Measurements from ENCODE around the gene USP31.
"Not testable (repeated sequence)": the region's sequence is repeated elsewhere in the genome, so short reads cannot be mapped to it uniquely, and the experiment has no call there.

The USP31 gene

DNA sequence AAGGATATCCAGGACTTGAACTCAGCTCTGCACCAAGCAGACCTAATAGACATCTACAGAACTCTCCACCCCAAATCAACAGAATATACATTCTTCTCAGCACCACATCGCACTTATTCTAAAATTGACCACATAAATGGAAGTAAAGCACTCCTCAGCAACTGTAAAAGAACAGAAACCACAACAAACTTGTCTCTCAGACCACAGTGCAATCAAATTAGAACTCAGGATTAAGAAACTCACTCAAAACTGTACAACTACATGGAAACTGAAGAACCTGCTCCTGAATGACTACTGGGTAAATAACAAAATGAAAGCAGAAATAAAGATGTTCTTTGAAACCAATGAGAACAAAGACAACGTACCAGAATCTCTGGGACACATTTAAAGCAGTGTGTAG lies 52.8 kb downstream of the USP31 start:
- not testable (repeated sequence) for ATAC-seq, H3K27me3 Mint-ChIP-seq, H3K9me3 Mint-ChIP-seq
- Mint-ChIP-seq H3K4me3 (peak overlapping the region; percentile 75 to 84), H3K4me1 (peaks cover 32% of the 10 kb centered on the region), H3K27ac (peak overlapping the region; percentile 12 to 97)
- DNase-seq = peak in 1 of 2 donors; percentile 8

DNA sequence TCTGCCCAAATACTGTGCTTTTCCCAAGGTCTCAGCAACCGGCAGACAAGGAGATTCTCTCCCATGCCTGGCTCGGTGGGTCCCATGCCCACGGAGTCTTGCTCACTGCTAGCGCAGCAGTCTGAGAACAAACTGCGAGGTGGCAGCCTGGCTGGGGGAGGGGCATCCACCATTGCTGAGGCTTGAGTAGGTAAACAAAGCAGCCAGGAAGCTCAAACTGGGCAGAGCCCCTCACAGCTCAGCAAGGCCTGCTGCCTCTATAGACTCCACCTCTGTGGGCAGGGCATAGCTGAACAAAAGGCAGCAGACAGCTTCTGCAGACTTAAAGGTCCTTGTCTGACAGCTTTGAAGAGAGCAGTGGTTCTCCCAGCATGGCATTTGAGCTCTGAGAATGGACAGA lies 55.1 kb downstream of the USP31 start:
- not testable (repeated sequence) for H3K27ac Mint-ChIP-seq, H3K27me3 Mint-ChIP-seq, H3K4me3 Mint-ChIP-seq, H3K9me3 Mint-ChIP-seq, ATAC-seq, DNase-seq
- peaks cover 32% of the 10 kb centered on the region for H3K4me1 Mint-ChIP-seq

- no peak overlapping the region for H3K4me3 Mint-ChIP-seq
- peaks cover 32% of the 10 kb centered on the region for H3K4me1 Mint-ChIP-seq
- DNase-seq (no peak), ATAC-seq (no peak)
- no peaks in the 10 kb centered on the region for H3K9me3 Mint-ChIP-seq
- H3K27ac Mint-ChIP-seq = no peak overlapping the region
- no peaks in the 10 kb centered on the region for H3K27me3 Mint-ChIP-seq
Observed at GRCh38 chr16:23092801-23093117, 56.5 kb downstream of the USP31 start.

- Mint-ChIP-seq H3K4me1 (peaks cover 30% of the 10 kb centered on the region), H3K27ac (no peak overlapping the region), H3K9me3 (no peaks in the 10 kb centered on the region), H3K4me3 (no peak overlapping the region), H3K27me3 (no peaks in the 10 kb centered on the region)
- ATAC-seq (no peak), DNase-seq (no peak)
Observed at GRCh38 chr16:23092072-23092800, 57.0 kb downstream of the USP31 start.

GRCh38 chr16:23089111-23089510 lies 60.1 kb downstream of the USP31 start:
- ATAC-seq (no peak), DNase-seq (no peak)
- no peaks in the 10 kb centered on the region for H3K27me3 Mint-ChIP-seq
- no peak overlapping the region for H3K4me3 Mint-ChIP-seq
- H3K9me3 Mint-ChIP-seq = no peaks in the 10 kb centered on the region
- no peaks in the 10 kb centered on the region for H3K4me1 Mint-ChIP-seq
- peak overlapping the region in 1 of 2 donors; percentile 17 for H3K27ac Mint-ChIP-seq

DNA sequence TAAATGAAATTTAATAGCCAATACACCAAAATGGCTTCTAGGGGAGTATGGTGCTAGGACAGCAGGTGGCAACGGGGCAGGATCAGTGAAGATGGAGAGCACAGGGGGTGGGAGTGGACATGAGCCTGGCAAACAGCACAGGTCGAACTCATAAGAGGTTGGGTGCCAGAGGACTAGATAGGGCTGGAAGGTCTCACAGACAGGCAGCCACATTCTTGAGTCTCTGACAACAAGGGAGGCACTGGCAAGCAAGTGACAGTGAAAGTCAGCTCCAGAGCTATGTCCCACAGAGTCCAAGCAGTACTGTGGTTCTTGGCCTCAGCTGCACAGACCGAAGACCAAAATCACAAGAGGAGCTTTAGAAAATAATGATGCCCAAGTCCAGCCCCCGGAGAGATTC lies 61.2 kb downstream of the USP31 start:
- H3K9me3 Mint-ChIP-seq = no peaks in the 10 kb centered on the region
- DNase-seq (no peak), ATAC-seq (no peak)
- H3K27ac Mint-ChIP-seq = no peak overlapping the region
- no peak overlapping the region for H3K4me3 Mint-ChIP-seq
- no peaks in the 10 kb centered on the region for H3K4me1 Mint-ChIP-seq
- H3K27me3 Mint-ChIP-seq = no peaks in the 10 kb centered on the region

DNA sequence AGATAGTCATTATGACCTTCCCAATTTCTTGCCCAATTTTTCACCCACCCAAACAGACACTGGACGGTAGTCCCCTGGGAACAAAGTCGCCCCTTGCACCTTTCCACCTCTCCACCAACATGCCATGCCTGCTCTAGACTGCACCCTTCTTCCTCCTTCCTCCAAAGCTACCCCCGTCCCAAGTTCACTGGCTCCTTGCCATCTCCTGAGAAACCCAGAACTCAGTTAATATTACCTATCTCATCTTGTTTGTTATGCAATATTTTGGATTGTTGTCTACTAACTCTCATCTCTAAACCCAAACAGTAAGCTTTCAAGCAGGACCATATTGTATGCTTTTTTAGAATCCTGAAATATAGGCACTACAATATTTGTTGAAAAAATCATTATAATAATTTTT lies 63.3 kb downstream of the USP31 start:
- Mint-ChIP-seq H3K27ac (no peak overlapping the region), H3K4me1 (peaks cover 10% of the 10 kb centered on the region), H3K27me3 (no peaks in the 10 kb centered on the region), H3K9me3 (no peaks in the 10 kb centered on the region), H3K4me3 (no peak overlapping the region)
- DNase-seq = no peak
- no peak for ATAC-seq

DNA sequence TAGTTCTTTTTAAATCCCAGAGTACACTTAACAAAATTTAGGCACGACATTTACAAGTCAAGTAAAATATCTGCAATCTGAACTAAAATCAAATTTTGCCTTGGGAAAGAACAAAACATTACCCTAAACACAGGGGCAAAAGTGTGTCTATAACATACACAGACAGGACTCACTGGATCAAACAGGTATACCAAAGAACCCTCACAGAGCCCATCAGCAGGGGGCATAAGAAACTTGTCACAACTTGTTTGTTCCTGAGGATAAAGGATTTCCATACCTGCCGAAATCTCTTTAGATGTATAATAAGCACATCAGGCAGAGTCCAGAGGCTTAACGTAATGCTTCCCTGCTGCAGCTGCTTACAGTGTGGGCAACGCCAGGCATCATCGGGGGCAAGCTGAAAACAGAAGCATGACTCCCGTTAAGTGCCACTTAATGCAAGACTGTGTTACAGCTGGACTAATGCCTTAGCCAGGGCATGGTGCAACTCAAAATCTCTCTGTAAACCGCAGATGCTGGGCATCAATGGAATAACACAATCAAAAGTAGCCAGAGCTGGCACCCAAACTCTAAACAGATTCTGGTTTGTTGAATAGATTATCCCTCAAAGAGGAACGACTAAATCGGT lies 67.0 kb downstream of the USP31 start:
- Mint-ChIP-seq H3K27me3 (no peaks in the 10 kb centered on the region), H3K27ac (no peak overlapping the region), H3K9me3 (no peaks in the 10 kb centered on the region), H3K4me3 (no peak overlapping the region), H3K4me1 (peaks cover 10% of the 10 kb centered on the region)
- ATAC-seq (no peak), DNase-seq (no peak)

GRCh38 chr16:23081675-23082119 lies 67.6 kb downstream of the USP31 start:
- ATAC-seq (no peak), DNase-seq (no peak)
- peaks cover 10% of the 10 kb centered on the region for H3K4me1 Mint-ChIP-seq
- H3K4me3 Mint-ChIP-seq = no peak overlapping the region
- no peaks in the 10 kb centered on the region for H3K27me3 Mint-ChIP-seq
- H3K27ac Mint-ChIP-seq = no peak overlapping the region
- H3K9me3 Mint-ChIP-seq = no peaks in the 10 kb centered on the region

DNA sequence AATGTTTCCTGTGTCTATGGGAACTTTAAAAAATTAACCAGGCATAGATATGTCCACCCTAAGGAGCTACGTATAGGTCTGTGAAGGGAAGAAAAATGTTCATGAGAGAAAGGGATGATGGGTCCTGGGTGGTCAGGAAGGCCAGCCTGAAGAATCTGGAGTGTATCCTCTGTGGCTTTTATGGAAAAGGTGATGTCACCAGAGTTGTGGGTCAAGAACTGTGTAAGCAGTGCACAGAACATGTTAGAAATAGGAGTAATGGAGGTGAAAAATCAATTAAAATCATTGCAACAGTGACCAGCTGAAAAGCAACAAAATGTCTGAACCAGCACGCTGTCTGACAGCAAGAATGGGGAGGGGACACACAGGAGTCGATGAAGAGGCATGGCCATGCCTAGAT lies 68.5 kb downstream of the USP31 start:
- ATAC-seq = no peak
- DNase-seq = no peak

DNA sequence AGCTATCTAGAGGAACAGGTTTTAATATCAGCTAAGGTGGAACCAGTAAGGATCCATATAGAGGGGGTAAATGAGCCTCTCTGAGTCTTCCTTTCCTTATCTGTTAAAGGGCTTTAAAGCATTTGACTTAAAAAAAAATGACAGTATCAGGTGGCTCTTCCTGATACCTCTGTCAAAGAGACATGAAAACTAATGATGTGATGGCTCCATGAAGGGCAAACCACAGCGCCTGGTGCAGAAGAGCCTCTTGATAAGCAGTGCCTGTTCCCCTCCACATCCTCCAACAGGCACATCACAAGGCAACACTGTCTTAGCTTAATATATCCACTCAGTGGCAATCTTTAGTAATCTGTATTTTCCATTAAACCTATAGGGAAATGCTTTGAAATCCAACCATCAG lies 68.9 kb downstream of the USP31 start:
- no peaks in the 10 kb centered on the region for H3K9me3 Mint-ChIP-seq
- peaks cover 10% of the 10 kb centered on the region for H3K4me1 Mint-ChIP-seq
- no peak overlapping the region for H3K27ac Mint-ChIP-seq
- DNase-seq (no peak), ATAC-seq (no peak)
- H3K4me3 Mint-ChIP-seq = no peak overlapping the region
- H3K27me3 Mint-ChIP-seq = no peaks in the 10 kb centered on the region

More for the DNA sequence above, 68.5 kb downstream of the USP31 start:
- H3K9me3 Mint-ChIP-seq = no peaks in the 10 kb centered on the region
- peaks cover 10% of the 10 kb centered on the region for H3K4me1 Mint-ChIP-seq
- H3K27ac Mint-ChIP-seq = no peak overlapping the region
- no peaks in the 10 kb centered on the region for H3K27me3 Mint-ChIP-seq
- H3K4me3 Mint-ChIP-seq = no peak overlapping the region

- peaks cover 10% of the 10 kb centered on the region for H3K4me1 Mint-ChIP-seq
- H3K27ac Mint-ChIP-seq = no peak overlapping the region
- H3K27me3 Mint-ChIP-seq = no peaks in the 10 kb centered on the region
- DNase-seq = no peak
- no peaks in the 10 kb centered on the region for H3K9me3 Mint-ChIP-seq
- H3K4me3 Mint-ChIP-seq = no peak overlapping the region
- ATAC-seq = no peak
Observed at GRCh38 chr16:23079675-23080301, 69.5 kb downstream of the USP31 start.

GRCh38 chr16:23074423-23074822 lies 74.8 kb downstream of the USP31 start:
- no peak for ATAC-seq
- no peaks in the 10 kb centered on the region for H3K9me3 Mint-ChIP-seq
- no peak overlapping the region for H3K27ac Mint-ChIP-seq
- DNase-seq = no peak
- H3K4me3 Mint-ChIP-seq = no peak overlapping the region
- H3K27me3 Mint-ChIP-seq = no peaks in the 10 kb centered on the region
- no peaks in the 10 kb centered on the region for H3K4me1 Mint-ChIP-seq

DNA sequence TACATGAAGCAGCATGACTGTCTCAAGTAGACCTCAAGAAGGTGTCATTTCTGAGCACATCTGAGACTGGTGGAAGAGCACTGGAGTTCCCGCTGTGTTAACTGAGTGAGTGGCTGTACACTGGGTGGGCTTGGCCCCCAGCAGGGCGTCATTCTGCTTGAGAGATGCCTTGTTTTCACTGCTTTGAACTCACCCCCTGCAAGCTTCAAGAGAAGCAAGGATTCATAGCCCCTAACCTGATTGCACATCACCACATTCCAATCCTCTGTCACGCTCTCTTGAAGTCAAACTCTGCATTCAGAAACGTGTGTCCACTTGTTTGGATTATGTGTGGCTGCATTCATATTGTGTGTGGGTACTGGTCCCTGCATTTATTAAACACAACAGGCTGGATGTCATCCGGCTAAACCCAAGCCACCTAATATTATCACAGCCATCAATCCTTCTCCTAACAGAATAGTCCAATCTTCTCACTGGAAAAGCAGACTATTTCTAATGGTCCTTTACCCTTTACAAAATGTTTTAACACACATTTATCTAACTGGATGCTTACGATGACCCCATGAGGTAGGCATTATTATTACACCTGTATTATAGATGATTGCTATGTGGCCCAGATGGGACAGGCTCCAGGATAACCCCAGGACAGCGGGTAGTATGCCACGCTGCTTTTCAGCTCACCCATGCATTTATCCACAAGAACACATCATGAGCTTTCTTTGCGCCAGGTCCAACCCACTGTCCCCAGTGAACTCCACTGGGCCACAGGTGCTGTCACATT lies 76.3 kb downstream of the USP31 start:
- Mint-ChIP-seq H3K9me3 (no peaks in the 10 kb centered on the region), H3K4me1 (no peaks in the 10 kb centered on the region), H3K27me3 (no peaks in the 10 kb centered on the region), H3K27ac (no peak overlapping the region), H3K4me3 (no peak overlapping the region)
- DNase-seq (no peak), ATAC-seq (no peak)

- no peaks in the 10 kb centered on the region for H3K27me3 Mint-ChIP-seq
- ATAC-seq (no peak), DNase-seq (no peak)
- no peak overlapping the region for H3K4me3 Mint-ChIP-seq
- H3K9me3 Mint-ChIP-seq = no peaks in the 10 kb centered on the region
- H3K4me1 Mint-ChIP-seq = no peaks in the 10 kb centered on the region
- no peak overlapping the region for H3K27ac Mint-ChIP-seq
Observed at GRCh38 chr16:23072084-23072599, 77.1 kb downstream of the USP31 start.

All from stimulated activated naive CD8-positive, alpha-beta T cell treated with anti-CD3 and anti-CD28 coated beads, Interleukin-15, amount 100 ng/mL, for 72 hours (primary cell).